GM21390 (cell line): ENCODE measurements around the gene C1orf52.
A peak's percentile ranks its signal among the peaks of the same experiment; 100 is the strongest.
"Not testable (repeated sequence)": the region's sequence is repeated elsewhere in the genome, so short reads cannot be mapped to it uniquely, and the experiment has no call there.

Experiments
- ATAC-seq: cut with Tn5 transposase; IDR thresholded peaks from one replicate; pipeline ENCODE4 v1.9.1; 2021; ENCODE audit not compliant: unreplicated experiment

The C1orf52 gene

GRCh38 chr1:85278853-85279314 lies 19.4 kb upstream of the C1orf52 start:
- ATAC-seq: no peak

DNA sequence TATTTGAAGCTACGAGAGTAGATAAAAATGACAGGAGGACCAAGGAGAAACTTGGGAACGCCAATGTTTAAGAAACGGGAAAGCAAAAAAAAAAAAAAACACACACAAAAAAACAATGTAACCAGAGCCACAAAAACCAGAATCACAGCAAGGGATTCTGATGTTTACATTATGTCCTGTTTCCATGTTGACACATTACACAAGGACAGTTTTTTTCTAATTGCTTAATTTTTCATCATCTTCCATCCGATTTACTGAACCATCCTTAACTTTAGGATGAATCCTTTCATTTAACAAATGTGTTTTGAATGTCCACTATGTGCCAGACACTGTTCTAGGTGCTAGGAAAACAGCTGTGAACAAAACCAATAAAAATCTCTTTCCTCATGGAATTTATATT lies 18.3 kb upstream of the C1orf52 start:
- no peak for ATAC-seq

DNA sequence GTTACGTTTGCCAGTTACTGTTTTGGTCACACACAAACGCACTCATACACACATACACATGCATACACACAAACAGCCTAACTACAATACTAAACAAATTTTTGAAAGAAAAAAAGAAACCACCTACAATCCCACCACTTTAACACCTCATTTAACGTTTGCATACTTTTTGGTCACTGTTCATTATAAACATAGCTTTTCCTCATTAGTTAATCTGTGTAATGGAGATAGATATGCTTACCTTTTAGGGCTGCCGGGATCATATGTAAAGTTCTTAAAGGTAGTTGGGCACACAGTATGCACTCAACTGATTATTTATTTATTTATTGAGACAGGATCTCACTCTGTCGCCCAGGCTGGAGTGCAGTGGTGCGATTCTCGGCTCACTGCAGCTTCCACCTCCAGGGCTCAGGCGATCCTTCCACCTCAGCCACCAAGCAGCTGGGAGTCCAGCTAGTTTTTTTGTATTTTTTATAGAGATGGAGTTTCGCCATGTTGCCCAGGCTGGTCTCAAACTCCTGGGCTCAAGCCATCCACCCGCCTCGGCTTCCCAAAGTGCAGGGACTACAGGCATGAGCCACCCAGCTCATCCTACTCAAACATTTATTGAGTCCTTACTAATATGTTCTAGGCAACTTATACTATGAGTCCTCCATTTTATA lies 17.6 kb upstream of the C1orf52 start:
- ATAC-seq: no peak

GRCh38 chr1:85276215-85276977 lies 16.9 kb upstream of the C1orf52 start, which contains the start of gene BCL10:
BCL10 (minus strand) TSS chr1:85276632; CDS start chr1:85276352, 280 bp downstream.
- peak; percentile 95 for ATAC-seq

GRCh38 chr1:85275701-85276214 lies 16.3 kb upstream of the C1orf52 start:
- ATAC-seq: no peak

DNA sequence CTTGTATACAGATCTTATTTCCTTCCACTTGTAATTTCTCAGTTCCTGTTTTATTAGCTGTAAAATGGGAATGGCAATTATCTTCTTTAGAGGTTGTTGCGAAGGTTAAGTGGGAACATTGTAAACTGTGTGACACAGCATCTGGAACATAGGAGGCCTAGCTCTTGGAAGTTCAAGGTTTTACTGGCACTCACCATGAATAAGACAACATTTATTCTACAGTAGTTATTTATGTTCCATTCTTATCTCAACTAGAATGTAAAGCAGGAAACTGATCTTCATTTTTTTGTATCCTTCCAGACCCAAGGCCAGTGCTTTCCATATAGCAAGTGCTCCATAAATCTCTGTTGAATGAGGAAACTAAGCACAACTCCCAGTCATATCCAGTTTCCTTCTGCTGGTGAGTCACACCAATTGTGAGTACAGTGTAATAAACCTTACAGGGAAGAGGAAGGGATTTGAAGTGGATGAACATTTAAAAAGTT lies 15.5 kb upstream of the C1orf52 start:
- ATAC-seq: no peak

GRCh38 chr1:85273397-85273796 lies 13.9 kb upstream of the C1orf52 start:
- no peak for ATAC-seq

GRCh38 chr1:85268801-85269585 lies 9.5 kb upstream of the C1orf52 start:
- ATAC-seq: no peak

DNA sequence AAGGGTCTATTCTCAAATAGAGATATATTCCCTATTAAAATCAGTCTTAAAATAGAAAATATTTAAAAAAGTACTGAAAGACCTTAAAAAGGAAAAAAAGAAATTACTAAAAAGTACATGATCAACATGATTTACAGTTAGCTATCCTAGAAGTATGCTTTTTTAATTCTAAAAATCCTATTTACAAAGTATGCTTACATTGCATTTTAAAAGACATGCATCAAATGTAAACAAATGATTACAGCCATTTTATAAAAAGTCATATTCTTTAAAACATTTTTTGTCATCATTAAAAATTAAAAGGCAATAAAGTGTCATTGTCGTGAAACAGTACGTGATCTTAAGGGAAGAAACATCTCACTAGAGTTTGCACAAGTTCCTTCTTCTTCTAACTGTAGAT lies 7.9 kb upstream of the C1orf52 start:
- no peak for ATAC-seq

DNA sequence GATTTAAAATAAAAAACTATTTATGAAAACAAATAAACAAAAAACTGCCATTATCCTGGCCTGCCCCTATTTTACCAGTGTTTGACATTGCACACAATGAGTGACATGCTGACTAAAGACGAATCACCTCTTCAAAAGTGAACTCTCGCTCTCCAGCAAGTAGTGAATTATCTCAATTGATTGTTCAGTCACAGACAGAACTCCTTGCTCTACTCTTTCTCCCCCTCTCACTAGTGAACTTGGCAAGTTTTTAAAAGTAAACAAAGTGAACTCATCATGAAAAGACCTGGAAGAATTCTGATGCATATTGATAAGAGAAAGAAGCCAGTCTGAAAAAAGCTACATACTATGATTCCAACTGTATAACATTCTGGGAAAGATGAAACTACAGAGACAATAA lies 4.7 kb upstream of the C1orf52 start:
- no peak for ATAC-seq

DNA sequence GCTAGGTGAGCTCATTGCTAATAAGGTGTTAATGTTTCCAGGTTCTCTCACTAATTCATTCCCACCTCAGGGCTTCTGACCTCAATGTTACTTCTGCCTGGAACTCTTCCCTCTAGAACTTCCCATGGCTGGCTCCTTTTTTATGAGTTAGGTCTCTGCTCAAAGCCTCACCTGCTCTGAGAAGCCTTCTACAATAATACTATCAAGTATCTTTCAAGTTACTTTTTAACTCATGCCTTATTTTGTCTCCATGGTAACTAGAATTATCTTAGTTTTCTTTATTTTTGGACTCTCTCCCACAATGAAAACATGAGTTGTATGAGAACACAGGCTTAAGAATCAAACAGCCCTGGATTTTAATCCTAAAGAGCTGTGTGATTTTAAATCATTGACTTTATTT lies 3.5 kb upstream of the C1orf52 start:
- no peak for ATAC-seq

DNA sequence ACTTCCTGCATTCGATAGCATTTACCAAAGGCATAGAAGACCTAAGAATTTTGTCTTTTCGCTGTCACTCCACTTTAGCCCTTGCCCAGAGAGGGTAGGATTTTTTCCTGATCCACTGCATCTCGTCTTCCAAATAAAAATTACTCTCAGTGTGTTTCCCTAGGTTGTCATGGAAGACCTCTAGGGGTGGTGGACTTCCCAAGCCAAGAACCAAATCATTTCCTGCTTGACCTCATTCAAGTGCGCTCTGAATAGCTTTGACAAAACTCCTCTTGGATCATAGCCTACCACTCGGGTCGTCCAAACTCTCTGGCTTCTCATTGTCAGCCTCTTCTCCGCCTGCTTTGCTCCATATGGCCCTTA lies 431 bp upstream of the C1orf52 start:
- no peak for ATAC-seq

DNA sequence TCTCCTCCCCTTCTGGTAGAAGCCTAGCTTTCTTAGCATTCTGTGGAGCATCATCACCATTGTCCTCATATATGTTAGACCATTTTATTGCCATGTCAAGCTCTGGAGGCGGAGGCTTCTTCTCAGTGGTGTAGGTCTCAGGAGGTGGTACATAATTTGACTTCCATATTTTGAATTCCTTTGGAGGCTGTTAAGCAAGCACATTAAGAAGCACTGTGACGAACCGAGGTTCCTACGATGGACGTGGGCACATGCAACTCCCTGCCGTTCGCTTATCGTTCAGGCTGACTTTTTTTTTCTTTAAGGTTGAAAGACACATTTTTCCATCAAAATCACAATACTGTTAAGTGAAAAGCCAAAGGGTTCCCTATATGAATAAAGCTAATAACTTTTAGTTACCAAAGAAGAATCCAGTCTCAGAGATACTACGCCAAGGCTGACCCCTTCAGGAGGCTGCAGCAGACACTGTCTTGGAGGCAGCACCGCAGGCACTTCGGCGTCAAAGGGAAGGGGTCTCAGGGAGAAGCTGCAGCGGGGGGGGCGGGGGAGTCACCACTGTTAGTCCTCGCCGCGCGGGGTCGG lies 835 bp downstream of the C1orf52 start:
- ATAC-seq: no peak

DNA sequence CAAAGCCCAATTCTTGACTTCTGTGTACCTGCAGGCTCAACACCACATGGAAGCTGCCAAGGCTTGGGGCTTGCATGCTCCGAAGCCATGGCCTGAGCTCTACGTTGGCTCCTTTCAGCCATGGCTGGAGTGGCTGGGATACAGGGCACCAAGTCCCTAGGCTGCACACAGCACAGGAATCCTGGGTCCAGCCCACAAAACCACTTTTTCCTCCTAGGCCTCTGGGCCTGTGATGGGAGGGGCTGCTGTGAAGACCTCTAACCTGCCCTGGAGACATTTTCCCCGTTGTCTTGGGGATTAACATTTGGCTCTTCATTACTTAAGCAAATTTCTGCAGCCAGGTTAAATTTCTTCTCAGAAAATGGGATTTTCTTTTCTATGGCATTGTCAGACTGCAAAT lies 10.4 kb downstream of the C1orf52 start:
- ATAC-seq: not testable (repeated sequence)

DNA sequence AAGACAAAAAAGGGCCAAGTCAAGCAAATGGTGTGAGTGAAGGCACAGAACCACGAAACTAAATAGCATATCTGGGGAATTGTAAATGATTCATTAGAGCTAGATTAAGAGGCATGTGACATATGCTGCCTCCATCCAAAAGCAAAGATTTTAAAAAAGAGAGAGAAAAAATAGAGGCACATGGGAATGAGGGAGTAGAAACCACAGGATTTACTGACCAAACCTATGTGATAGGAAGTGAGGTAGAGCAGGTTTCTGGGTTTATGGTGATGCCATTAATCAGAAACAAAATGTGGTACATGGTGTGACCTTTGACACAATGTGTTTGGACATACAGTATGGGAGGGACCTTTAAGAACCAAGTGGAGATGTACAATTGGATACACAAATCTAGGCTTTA lies 13.6 kb downstream of the C1orf52 start:
- ATAC-seq: no peak

DNA sequence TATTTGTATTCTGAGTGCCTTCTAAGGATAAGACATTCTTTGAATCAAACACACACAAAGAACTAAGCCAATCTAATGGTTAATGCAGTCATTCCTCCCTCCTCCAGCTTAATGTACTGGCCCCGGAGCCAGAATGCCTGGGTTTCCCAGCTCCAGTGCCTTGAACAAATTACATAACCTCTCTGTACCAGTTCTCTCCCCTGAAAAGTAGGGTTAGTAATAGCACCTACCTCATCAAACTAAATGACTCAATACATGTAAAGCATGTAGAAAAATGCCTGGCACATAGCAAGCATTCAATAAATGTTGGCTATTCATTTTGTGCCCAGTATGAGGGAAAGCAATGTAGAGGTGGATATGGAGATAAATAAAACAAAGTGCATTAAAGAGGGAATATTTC lies 14.0 kb downstream of the C1orf52 start:
- no peak for ATAC-seq

DNA sequence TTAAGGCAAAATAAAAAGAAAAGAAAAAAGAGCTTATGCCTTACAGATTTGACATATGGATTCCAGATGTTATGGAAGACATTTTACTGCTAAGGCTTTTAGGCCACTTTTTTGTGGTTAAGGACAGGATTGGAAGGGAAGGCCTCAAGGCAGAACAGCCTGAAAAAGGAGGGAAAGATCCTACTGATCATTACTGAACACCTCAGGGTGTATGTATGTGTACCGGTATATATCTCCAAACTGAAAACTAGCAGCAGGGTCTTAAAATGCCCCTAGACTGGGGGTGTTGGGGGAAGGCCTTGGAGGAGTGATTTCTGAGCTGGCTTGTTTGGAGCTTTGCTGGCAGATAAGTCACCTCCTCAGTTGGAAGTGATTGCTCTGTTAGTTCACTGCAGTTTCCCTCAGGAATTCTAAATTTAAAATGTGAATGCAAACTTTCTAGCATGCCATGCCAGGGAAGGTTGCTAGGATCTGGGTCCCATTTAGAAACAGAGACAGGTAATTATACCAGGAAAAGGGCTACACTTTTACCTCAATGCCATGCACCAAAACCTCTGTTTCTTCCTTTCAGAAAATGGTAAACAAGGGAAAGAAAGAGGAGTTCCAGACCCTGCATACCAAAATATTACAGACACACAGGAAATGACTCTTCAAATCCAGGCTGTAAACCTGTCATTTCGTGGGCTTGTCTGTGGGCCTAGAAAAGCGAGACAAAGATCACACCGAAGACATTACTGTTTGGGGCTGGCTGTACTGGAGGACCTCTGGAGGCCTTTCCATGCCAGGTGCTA lies 15.0 kb downstream of the C1orf52 start:
- no peak for ATAC-seq

- ATAC-seq: no peak
Measured at GRCh38 chr1:85243372-85243771, 16.1 kb downstream of the C1orf52 start.

GRCh38 chr1:85240643-85241042 lies 18.8 kb downstream of the C1orf52 start:
- ATAC-seq: no peak

DNA sequence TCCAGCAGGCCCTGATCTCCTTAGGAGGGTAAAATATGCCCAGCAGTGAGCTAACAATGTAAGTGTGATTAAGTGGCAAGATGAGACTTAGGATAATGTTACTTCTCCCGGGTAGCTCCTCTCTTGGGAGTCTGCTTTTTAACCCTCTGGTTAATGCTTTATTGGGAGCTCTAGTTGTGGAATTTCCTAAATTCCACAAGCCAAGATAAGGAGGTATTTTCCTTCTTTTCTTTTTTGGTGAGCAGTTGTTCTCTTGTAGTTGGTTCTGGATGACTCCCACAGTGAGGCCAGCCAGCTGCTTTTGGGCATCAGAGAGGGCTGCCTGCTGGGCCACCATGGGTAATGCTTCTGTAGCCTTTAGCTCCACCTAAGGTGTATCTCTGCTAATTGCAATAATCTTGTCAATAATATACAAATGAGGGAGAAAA lies 19.3 kb downstream of the C1orf52 start:
- no peak for ATAC-seq
